ENCODE data around the gene DCAF10.

GRCh38 chr9:37818849-37819248, 18.3 kb downstream of the DCAF10 start:
- TF ChIP-seq CTCF (IDR thresholded peaks at IDR 0.05; ENCODE audit: poor library complexity, severe bottlenecking) (no peak), EP300 (conservative IDR thresholded peaks at IDR 0.05; ENCODE audit: poor library complexity, severe bottlenecking) (no peak), EZH2 (IDR thresholded peaks at IDR 0.05; ENCODE audit: borderline replicate concordance, insufficient read depth, low read length, poor library complexity, severe bottlenecking) (no peak)

All from neural cell (in vitro differentiated cells).